Stimulated activated CD4-positive, alpha-beta T cell treated with anti-CD3 and anti-CD28 coated beads, TNF-alpha, amount 100 ng/mL, for 4 hours (primary cell): ENCODE measurements around the gene RAB10.
"Not testable (repeated sequence)": the region's sequence is repeated elsewhere in the genome, so short reads cannot be mapped to it uniquely, and the experiment has no call there.

ENCODE experiments used
- DNase-seq, 3 experiments: peaks; one replicate each; pipeline ENCODE4 v3.0.0-alpha.2; 2020; ENCODE audit warnings: low read depth in 3 of 3

RAB10 gene

DNA sequence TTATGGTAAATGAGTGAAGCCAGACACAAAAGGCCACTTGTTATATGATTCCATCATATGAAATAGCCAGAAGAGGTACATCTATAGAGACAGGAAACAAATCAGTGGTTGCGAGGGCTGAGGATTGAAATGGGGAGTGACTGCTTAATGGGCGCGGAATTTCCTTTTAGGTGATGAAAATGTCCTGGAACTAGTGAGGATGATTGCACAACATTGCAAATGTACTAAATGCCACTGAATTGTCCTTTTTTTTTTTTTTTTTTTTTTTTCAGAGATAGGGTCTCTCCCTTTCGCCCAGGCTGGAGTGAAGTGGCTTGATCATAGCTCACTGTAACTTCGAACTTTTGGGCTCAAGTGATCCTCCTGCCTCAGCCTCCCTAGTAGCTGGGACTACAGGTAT lies 123.7 kb downstream of the RAB10 start:
- DNase-seq: no peak

DNA sequence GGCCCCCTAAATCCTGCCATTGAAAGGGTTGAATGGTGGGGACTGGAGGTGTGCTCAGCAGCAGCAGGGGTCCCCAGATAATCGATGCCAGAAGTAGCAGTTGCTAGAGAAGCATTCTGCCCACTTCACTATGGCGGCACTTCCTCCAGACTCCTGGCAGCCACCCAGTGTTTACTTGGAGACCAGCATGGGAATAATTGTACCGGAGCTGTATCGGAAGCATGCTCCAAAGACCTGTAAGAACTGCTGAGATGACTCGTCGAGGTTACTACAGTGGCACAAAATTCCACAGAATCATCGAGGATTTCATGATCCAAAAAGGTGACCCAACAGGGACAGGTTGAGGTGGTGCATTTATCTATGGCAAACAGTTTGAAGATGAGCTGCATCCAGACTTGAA lies 128.0 kb downstream of the RAB10 start:
- no peak for DNase-seq

DNA sequence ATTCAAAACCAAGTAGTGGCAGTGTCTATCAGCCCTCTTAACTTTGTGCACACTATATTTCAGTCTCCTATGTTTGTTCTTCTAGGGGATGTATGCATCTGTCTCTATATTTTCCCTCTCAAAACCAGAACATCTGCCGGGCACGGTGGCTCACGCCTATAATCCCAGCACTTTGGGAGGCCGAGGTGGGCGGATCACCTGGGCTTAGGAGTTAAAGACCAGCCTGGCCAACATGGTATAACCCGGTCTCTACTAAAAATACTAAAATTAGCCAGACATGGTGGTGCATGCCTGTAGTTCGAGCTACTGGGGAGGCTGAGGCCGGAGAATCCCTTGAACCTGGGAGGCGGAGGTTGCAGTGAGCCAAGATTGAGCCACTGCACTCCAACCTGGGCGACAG lies 129.1 kb downstream of the RAB10 start:
- DNase-seq: no peak

DNA sequence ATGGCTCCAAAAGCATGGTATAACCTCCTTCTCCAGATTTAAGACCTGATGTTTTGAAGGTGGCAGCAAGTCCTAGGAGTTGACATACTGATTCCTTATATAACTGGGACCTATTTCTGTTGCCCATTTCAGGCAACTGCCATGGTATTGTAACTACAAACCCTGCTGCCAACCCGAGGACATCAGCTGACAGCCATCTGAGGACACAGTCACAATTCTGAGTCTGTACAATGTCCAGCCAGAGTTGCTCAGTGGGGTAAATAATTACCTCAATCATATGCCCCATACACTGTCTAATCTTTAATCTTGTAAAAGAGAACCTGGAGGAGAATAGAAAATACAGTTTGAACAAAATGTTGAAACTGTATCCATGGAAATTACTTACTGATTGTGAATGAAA lies 130.3 kb downstream of the RAB10 start:
- DNase-seq: no peak

DNA sequence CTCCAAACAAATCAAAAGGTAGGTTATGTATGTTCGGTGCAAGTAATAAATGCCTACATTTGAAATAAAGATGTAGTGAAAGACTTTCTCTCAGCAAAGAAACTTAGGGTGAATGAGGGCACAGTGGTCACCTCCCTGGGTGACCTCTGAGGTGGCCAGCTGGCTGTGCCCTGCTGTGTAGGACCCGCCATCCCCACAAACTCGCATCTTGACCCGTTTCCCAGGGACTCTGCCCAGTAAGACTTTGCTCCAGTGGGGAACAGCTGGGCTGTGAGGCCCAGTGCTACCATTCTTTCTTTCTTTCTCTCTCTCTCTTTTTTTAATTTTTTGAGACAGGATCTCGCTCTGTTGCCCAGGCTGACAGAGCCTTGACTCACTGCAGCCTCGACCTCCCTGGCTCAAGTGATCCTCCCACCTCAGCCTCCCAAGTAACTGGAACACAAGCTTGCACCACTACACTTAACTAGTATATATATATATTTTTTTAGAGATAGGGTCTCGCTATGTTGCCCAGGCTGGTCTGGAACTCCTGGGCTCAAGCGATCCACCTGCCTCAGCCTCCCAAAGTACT lies 130.8 kb downstream of the RAB10 start:
- DNase-seq: no peak

DNA sequence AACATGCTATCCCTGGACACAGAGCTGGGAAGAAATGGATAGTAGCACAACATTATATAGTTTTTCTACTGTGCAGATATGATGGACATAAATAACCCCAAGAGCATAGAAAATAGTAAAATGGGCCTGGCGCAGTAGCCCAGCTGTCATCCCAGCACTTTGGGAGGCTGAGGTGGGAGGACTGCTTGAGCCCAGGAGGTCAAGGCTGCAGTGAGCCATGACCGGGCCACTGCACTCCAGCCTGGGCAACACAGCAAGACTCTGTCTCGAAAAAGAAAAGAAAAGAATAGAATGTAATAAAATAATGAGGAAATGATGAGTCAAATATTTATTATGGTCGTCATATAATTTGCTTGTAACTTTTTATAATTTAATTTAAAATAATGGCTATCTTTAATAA lies 131.5 kb downstream of the RAB10 start:
- no peak for DNase-seq

DNA sequence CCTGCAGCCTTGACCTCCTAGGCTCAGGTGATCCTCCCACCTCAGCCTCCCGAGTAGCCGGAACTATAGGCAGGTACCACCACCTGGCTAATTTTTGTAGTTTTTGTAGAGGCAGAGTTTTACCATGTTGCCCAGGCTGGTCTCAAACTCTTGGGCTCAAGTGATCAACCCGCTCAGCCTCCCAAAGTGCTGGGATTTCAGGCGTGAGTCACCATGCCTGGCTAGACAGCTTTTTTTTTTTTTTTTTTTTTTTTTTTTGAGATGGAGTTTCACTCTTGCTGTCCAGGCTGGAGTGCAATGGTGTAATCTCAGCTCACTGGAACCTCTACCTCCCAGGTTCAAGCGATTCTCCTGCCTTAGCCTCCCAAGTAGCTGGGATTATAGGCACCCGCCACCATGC lies 132.7 kb downstream of the RAB10 start:
- not testable (repeated sequence) for DNase-seq

DNA sequence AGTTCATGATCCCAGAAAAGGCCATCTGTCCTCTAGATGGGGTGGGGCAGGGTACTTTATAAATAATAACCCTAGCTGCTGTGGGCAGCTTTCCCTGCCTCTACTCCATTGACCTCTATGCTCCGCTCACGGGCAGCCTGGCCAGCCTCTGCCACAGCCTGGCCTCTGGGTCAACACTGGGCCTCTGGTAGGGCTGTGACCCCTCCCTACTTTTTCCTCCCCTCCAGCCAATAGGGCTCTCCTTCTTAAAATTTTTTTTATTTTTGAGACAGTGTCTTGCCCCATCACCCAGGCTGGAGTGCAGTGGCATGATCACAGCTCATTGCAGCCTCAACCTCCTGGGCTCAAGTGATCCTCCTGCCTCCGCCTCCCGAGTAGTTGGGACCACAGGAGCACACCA lies 134.9 kb downstream of the RAB10 start:
- DNase-seq: no peak

DNA sequence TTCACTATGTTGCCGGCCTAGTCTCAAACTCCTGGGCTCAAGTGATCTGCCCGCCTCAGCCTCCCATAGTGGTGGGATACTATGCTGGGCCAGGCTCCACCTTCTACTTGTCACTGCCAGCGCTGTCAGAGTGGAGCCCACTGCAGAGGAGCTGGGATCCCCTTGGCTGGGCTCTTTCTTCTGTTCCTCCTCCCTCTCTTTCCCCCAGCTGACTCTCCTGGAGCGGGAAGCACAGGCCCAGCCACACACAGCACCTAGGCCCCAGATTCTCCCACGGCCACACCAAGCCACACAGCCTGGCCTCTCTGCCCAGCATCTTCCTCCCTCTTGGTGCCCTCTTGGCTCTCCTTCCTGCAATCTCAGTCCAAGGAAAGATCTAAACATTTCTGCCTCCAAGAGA lies 135.3 kb downstream of the RAB10 start:
- DNase-seq: no peak

DNA sequence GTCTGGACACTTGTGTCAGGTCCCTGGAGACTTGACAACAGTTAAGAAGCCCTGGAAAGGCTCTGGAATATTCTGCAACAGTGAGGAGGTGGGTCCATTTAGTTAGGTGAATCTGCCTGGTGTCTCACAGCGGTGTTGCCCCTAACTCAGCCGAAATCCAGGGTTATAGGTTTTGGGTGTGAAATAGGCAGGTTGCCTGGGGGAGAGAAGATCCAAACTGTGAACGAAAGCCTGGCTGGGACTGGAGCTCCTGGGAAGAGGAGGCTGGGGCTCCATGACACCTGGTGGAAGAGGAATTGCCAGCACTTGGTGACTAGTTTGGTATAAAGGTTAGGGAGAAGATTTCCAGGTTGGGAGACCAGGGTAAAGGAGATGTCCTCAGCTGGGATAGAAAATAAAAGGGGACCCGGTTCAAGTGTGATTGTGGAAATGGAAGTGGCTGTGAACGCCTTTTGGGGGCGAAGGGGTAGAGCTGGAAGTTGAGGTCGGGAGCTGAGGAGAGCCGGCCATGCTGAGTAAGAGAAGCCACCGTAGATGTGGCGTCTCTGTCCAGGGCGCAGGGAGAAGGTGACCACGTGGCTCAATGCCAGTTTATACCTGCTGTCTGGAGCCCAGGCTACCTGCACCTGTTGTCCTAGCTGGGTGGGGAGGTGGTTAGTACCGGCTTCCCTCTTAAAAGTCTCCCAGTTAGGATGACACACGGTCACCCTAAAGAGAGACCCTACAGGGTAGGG lies 136.0 kb downstream of the RAB10 start:
- no peak for DNase-seq

DNA sequence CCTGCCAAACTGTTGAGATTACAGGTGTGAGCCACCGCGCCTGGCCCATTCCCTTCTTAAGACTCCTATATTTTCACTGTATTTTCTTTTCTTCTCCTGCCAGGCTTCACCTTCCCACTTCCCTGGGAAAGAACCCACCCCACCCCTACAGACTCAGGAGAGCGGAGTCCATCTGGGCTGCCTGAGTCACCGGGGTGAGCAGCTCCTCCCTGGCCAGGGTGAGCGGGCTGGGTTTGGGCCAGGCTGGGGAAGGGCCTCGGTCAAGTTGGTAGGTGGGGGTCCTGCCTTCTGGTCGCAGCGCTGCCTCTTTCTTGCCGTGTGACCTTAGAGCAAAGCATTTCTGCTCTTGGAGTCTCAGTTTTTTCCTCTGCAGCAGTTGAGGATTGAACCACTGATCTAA lies 136.9 kb downstream of the RAB10 start:
- no peak for DNase-seq

DNA sequence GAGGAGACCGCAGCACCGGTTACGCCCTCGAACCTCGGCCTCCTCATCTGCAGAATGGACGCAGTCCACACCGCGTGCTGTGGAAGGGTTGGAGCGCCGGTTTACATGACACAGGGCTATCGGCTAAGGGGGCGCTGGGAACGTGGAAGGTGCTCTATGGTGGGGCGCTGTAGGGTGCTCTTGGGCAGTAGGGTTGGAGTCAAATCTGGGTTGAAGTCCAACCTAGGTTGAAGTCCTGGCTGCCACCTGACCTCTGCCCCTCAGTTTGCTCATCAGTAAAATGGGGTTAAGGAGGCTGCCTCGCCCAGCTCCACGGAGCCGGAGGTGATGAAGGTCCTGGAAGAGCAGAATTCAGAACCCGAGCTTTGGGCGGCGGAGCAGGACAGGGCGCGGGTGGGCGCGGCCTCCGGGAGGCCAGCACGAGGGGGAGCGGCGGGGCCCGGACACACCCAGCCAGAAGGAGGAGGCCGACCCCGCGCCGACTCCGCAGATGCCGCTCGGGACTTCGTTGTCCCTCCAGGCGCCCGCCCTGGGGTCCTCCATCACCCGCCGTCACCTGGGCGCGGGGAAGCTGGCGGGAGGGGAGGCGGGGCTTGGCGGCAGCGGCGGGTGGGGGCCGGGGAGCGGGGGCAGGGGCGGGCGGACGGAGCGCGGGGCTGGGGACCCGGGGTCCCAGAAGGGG lies 138.4 kb downstream of the RAB10 start:
- no peak for DNase-seq

DNA sequence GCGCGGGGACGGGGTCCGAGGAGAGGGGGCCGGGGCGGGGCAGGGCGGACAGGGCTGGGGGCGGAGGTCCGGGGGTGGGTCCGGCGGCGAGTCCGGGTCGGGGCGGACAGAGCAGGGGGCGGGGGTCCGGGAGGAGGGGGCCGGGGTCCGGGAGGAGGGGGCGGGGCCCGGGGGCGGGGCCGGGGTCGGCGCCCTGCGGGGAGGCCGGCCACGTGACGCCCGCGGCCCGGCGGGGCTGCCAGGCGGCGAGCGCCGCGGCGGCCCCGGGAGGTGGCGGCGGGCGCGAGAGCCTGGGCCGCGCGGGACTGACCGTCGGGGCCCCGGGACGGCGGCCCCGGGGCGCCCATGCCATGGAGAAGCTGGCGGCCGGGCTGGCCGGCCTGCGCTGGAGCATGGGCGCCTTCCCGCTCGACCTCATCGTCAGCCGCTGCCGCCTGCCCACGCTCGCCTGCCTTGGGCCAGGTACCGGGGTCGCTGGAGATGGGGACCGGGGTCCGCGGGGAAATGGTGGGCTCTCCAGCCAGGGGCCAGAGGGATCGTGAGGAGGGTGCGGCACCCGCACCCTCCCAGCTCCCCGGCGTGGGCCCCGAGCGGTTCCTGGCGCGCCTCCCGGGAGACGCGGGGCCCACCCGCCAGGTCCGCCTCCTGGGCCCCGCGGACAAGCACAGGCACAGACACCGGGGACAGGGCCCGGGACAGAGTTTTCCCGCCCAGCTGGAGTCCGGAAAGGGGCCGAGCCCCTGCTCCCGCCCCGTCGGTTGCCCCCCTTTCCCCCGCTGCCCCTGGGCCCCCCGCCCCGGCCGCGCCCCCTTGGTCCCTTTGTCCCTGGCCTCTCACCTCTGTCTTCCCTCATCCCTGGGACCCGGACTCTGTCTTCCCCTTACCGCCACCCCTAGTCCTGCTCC lies 139.2 kb downstream of the RAB10 start, which contains the start of gene GAREM2:
TSS of gene GAREM2 (plus strand) at position 218 of the 905 bp plus-strand sequence. CDS start at position 351, 133 bp downstream.
- no peak for DNase-seq

DNA sequence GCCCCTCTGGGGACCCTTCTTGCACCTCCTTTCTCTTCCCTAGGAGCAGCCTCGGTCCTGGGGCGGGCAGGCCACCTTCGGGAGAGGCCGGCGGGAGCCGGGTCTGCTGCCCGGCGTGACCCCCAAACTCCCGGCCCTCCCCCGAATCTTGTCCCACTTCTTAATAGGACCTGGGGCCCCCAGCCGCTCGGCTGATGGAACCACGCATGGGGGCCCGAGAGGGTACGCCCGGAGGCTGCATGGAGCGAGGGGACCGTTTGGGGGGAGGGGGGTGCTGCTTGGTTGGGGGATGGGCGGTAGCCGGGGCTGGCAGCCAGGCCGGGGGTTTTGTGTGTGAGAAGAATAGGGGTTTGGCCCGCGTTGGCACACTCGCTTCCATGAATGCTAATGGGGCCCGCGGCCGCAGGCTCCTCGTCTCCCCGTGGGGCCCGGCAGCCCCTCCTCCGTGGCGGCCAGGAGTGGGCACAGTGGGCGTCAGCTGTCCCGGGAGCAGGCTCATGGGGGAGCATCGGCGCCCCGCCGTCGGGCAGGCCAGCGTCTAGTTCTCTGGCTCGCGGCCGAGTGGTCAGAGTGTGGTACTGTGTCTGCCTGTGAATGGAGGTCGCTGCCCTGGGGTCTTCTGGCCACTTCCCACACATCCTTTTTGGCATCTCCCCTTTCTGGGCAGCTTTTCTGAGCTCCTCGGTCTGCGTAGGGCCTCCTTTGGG lies 140.0 kb downstream of the RAB10 start:
- DNase-seq: no peak

DNA sequence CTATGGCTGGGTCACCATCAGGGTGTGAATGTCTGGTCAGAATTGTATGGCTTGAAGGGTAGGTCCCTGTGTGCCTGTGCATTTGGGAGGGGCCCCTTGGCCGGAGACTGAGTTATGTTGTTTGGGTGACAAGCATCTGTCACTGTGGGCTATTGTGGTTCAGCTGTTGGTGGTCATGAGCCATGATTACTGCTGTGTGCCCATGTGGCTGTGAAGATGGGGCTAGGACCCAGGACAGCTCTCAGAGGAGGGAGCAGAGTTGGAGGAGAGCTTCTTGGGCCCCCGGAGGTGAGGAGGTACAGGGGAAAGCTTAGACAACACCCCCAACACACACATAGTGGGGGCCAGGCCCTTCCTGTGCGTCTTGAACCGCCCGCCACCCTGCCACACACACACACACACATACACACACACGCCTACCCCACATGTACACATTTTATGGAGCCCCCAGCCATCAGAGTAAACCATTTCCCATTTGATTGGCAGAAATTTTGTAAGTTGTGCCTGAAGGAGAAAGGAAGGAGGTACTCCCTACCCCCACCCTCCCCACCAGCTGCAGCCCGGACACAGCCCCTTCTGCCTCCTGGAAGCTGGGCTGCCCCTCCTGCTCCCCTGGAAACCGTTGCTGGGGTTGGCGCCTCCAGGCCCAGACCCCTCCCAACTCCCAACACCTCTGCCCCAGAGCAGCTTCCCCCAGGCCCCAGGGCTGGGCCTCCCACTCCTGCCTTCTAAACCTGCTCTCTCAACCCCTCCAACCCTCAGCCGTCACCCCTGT lies 141.0 kb downstream of the RAB10 start:
- no peak for DNase-seq

DNA sequence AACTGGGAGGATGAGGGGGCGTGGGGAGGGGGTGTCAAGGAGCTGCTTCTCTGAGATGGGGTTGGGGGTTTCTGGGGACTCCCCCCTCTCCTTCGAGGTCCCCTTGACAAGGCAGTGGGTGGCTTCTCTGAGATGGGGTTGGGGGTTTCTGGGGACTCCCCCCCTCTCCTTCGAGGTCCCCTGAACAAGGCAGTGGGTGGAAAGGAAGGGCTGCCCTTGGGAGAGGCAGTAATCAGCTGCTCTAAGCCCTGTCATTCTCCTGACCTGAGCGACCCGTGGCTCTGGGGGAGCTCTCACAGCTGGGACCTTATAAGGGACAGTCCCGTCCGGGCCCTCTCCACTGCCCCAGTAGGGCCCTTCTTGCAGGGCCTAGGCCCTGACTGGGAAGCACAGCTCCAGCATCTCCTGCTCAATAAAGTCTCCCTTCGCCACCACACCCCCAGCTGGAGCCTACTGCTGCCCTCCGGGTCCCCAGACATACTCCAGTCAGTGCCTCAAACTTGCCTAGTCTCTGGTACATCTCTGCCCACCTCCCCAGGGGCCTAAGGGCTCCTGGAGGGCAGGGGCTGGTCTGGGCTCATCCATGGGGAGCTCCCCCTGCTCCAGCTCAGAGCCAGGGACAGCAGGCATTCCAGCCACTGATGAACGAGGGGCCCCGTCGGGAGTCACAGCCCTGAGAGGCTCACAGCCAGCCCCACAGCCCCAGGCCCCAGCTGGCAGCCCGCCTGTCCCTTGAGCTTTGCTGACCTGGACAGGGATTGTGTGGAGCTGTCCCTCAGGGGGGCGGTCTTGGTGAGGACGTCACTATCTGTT lies 141.8 kb downstream of the RAB10 start:
- no peak for DNase-seq

DNA sequence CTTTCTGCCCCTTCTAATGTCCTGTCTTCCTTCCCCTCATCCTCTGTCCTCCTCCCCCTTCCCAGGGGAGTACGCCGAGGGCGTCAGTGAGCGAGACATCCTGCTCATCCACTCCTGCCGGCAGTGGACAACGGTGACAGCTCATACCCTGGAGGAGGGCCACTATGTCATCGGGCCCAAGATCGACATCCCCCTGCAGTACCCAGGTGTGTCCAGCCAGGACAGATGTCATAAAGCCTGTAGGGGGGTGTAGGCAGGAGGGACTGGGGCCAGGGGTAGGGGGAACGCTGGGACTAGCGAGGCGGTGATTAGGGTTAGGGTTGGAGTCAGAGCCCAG lies 142.4 kb downstream of the RAB10 start:
- no peak for DNase-seq

DNA sequence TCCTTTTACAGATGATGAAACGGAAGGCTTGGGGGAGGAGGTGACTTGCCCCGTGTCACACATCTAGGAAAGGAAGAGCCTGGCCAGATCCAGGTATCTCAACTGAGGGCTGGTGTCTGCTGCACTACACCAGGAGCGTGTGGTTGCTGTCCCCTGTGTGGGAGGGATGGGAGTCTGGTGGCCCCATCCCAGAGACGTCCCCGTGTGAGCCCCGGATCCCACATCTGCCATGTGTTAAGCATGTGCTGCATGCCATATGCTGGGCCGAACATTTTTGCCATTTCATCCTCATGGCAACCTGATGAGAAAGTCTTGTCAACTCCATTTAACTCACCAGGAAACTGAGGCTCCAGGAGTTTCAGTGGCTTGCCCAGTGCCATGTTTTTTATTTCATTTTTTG lies 143.2 kb downstream of the RAB10 start:
- no peak for DNase-seq

DNA sequence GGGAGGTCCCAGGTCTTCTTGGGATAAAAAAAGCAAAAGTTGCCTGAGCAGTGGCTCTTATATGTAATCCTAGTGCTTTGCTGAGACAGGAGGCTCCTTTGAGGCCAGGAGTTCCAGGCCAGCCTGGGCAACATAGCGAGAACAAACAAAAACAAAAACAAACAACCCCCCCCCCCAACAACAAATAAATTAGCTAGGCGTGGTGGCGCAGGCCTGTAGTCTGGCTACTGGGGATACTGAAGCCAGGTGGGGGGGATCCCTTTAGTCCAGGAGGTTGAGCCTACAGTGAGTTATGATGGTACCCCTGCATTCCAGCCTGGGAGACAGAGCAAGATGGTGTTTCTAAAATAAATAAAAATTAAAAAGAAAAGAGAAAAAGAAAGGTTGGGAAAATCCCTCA lies 144.4 kb downstream of the RAB10 start:
- DNase-seq: no peak
